Subcutaneous abdominal adipose tissue (tissue), 5 donors: ENCODE measurements around the gene SKI.

ENCODE experiments used
- H3K27ac ChIP-seq: one replicate; pipeline ENCODE4 v1.7.0; 2013; ENCODE audit warnings: low read depth, mild to moderate bottlenecking, inconsistent platforms, low read length, moderate library complexity
- H3K27me3 ChIP-seq, 5 donors: one replicate each; pipeline ENCODE4 v1.7.0; 2013; ENCODE audit warnings: low read length in 5 of 5, inconsistent platforms in 1 of 5; ENCODE audit not compliant: control insufficient read depth in 5 of 5, insufficient read depth in 4 of 5
- H3K36me3 ChIP-seq, 5 donors: one replicate each; pipeline ENCODE4 v1.7.0; 2013; ENCODE audit warnings: low read length in 5 of 5; ENCODE audit not compliant: control insufficient read depth in 5 of 5, insufficient read depth in 5 of 5
- H3K4me1 ChIP-seq, 5 donors: one replicate each; pipeline ENCODE4 v1.7.0; 2013; ENCODE audit warnings: low read length in 5 of 5, mild to moderate bottlenecking in 3 of 5, moderate library complexity in 1 of 5; ENCODE audit not compliant: control insufficient read depth in 5 of 5, insufficient read depth in 5 of 5
- H3K4me3 ChIP-seq, 5 donors: one replicate each; pipeline ENCODE4 v1.7.0; 2013; ENCODE audit warnings: low read length in 5 of 5, low read depth in 1 of 5
- H3K9ac ChIP-seq, 5 donors: one replicate each; pipeline ENCODE4 v1.7.0; 2013; ENCODE audit warnings: low read length in 5 of 5, mild to moderate bottlenecking in 4 of 5, moderate library complexity in 3 of 5
- H3K9me3 ChIP-seq, 5 donors: one replicate each; pipeline ENCODE4 v1.7.0; 2013; ENCODE audit warnings: low read length in 5 of 5; ENCODE audit not compliant: control insufficient read depth in 5 of 5
- donor health status: healthy.
- donor health status: healthy.
- donor health status: healthy.
- donor health status: healthy.
- donor health status: healthy.

Gene SKI

GRCh38 chr1:2274929-2275475, 46.9 kb downstream of the SKI start:
- Histone ChIP-seq H3K4me3 (no peak overlapping the region), H3K9ac (peak overlapping the region in 1 of 5 donors; percentile 66), H3K9me3 (no peaks in the 10 kb centered on the region), H3K27ac (peak overlapping the region; percentile 73), H3K27me3 (no peaks in the 10 kb centered on the region), H3K36me3 (peaks cover 0 to 7% (median 5%) of the 10 kb centered on the region in 5 donors), H3K4me1 (peaks cover 22 to 100% (median 97%) of the 10 kb centered on the region in 5 donors)

- peak overlapping the region in 3 of 5 donors; percentile 18 to 59 (median 23) for H3K9ac ChIP-seq
- no peaks in the 10 kb centered on the region for H3K27me3 ChIP-seq
- H3K27ac ChIP-seq = peak overlapping the region; percentile 90
- H3K9me3 ChIP-seq = no peaks in the 10 kb centered on the region
- H3K4me3 ChIP-seq = no peak overlapping the region
- H3K36me3 ChIP-seq = peaks cover 0 to 7% (median 5%) of the 10 kb centered on the region in 5 donors
- peaks cover 20 to 90% (median 87%) of the 10 kb centered on the region in 5 donors for H3K4me1 ChIP-seq
Observed at GRCh38 chr1:2275796-2276536, 47.8 kb downstream of the SKI start.

- Histone ChIP-seq H3K4me1 (peaks cover 20 to 80% (median 77%) of the 10 kb centered on the region in 5 donors), H3K4me3 (no peak overlapping the region), H3K9ac (peak overlapping the region in 2 of 5 donors; percentile 18 to 59)
Observed at GRCh38 chr1:2276803-2277580, 48.9 kb downstream of the SKI start.

GRCh38 chr1:2277741-2278488, 49.8 kb downstream of the SKI start:
- Histone ChIP-seq H3K9me3 (no peaks in the 10 kb centered on the region), H3K9ac (peak overlapping the region in 1 of 5 donors; percentile 0), H3K4me3 (peak overlapping the region in 2 of 5 donors; percentile 19 to 30), H3K27ac (peak overlapping the region; percentile 90), H3K4me1 (peaks cover 20 to 77% (median 71%) of the 10 kb centered on the region in 5 donors), H3K27me3 (no peaks in the 10 kb centered on the region), H3K36me3 (peaks cover 0 to 13% (median 5%) of the 10 kb centered on the region in 5 donors)

More at GRCh38 chr1:2276803-2277580, 48.9 kb downstream of the SKI start:
- H3K27ac ChIP-seq = peak overlapping the region; percentile 90
- H3K9me3 ChIP-seq = no peaks in the 10 kb centered on the region
- no peaks in the 10 kb centered on the region for H3K27me3 ChIP-seq
- H3K36me3 ChIP-seq = peaks cover 0 to 7% (median 5%) of the 10 kb centered on the region in 5 donors

- Histone ChIP-seq H3K36me3 (peaks cover 0 to 13% (median 5%) of the 10 kb centered on the region in 5 donors), H3K4me3 (peak overlapping the region in 3 of 5 donors; percentile 0 to 40 (median 13)), H3K9ac (peak overlapping the region in 3 of 5 donors; percentile 0 to 51 (median 43)), H3K9me3 (no peaks in the 10 kb centered on the region), H3K4me1 (peaks cover 17 to 77% (median 71%) of the 10 kb centered on the region in 5 donors), H3K27ac (peak overlapping the region; percentile 90), H3K27me3 (no peaks in the 10 kb centered on the region)
Observed at GRCh38 chr1:2278591-2279209, 50.6 kb downstream of the SKI start.

- Histone ChIP-seq H3K9ac (peak overlapping the region in 3 of 5 donors; percentile 0 to 51 (median 43)), H3K9me3 (no peaks in the 10 kb centered on the region), H3K4me1 (peaks cover 16 to 77% (median 71%) of the 10 kb centered on the region in 5 donors), H3K36me3 (peaks cover 0 to 13% (median 5%) of the 10 kb centered on the region in 5 donors), H3K4me3 (peak overlapping the region in 3 of 5 donors; percentile 0 to 40 (median 13)), H3K27me3 (no peaks in the 10 kb centered on the region), H3K27ac (peak overlapping the region; percentile 90)
Observed at GRCh38 chr1:2279210-2279639, 51.1 kb downstream of the SKI start.

GRCh38 chr1:2279817-2280216, 51.7 kb downstream of the SKI start:
- no peak overlapping the region for H3K4me3 ChIP-seq
- peaks cover 0 to 13% (median 5%) of the 10 kb centered on the region in 5 donors for H3K36me3 ChIP-seq
- H3K4me1 ChIP-seq = peaks cover 16 to 77% (median 69%) of the 10 kb centered on the region in 5 donors
- H3K27me3 ChIP-seq = no peaks in the 10 kb centered on the region
- no peaks in the 10 kb centered on the region for H3K9me3 ChIP-seq
- peak overlapping the region in 1 of 5 donors; percentile 25 for H3K9ac ChIP-seq
- peak overlapping the region; percentile 90 for H3K27ac ChIP-seq

- H3K9ac ChIP-seq = peak overlapping the region in 2 of 5 donors; percentile 20 to 69
- no peaks in the 10 kb centered on the region for H3K9me3 ChIP-seq
- H3K27me3 ChIP-seq = no peaks in the 10 kb centered on the region
- H3K4me3 ChIP-seq = no peak overlapping the region
- H3K27ac ChIP-seq = peak overlapping the region; percentile 70
- H3K36me3 ChIP-seq = peaks cover 0 to 10% (median 2%) of the 10 kb centered on the region in 5 donors
- H3K4me1 ChIP-seq = peaks cover 9 to 64% (median 43%) of the 10 kb centered on the region in 5 donors
Observed at GRCh38 chr1:2282556-2283270, 54.6 kb downstream of the SKI start.
